Measurements from ENCODE around the gene PTPN4. TPM values are rescaled to one million over a fixed set of nuclear protein-coding genes. Genes with fewer than 3 reads are reported as not detected.

The PTPN4 gene
- total and polyA plus RNA-seq, 2 donors from 2014 or later, result 7.4 to 46.4 TPM

GRCh38 chr2:119958670-119959268 lies 199.0 kb downstream of the PTPN4 start:
- DNase-seq (no peak), FAIRE-seq (no peak)
- no peak overlapping the region for H3K27ac ChIP-seq (ENCODE audit: low read depth in 2 of 2, low read length in 2 of 2)
- H3K27me3 ChIP-seq (ENCODE audit: control insufficient read depth, insufficient read depth, low read length), result no peaks in the 10 kb centered on the region
- peaks cover 4 to 12% (median 8%) of the 10 kb centered on the region in 3 donors for H3K36me3 ChIP-seq (ENCODE audit: control insufficient read depth in 2 of 3, insufficient read depth in 3 of 3, low read length in 3 of 3)
- no peaks in the 10 kb centered on the region for H3K4me1 ChIP-seq (ENCODE audit: control insufficient read depth in 2 of 3, insufficient read depth in 2 of 3, low read depth in 1 of 3, low read length in 3 of 3)
- H3K9me3 ChIP-seq (ENCODE audit: control insufficient read depth in 2 of 3, insufficient read depth in 1 of 3, low read length in 3 of 3), result no peaks in the 10 kb centered on the region
- intact Hi-C loops (cut with DNase I), result no loop called here
- H3K9ac ChIP-seq (ENCODE audit: low read length in 3 of 3), result no peak overlapping the region
- H3K4me3 ChIP-seq (ENCODE audit: low read length in 3 of 3), result no peak overlapping the region
- TF ChIP-seq, protein P1, sequence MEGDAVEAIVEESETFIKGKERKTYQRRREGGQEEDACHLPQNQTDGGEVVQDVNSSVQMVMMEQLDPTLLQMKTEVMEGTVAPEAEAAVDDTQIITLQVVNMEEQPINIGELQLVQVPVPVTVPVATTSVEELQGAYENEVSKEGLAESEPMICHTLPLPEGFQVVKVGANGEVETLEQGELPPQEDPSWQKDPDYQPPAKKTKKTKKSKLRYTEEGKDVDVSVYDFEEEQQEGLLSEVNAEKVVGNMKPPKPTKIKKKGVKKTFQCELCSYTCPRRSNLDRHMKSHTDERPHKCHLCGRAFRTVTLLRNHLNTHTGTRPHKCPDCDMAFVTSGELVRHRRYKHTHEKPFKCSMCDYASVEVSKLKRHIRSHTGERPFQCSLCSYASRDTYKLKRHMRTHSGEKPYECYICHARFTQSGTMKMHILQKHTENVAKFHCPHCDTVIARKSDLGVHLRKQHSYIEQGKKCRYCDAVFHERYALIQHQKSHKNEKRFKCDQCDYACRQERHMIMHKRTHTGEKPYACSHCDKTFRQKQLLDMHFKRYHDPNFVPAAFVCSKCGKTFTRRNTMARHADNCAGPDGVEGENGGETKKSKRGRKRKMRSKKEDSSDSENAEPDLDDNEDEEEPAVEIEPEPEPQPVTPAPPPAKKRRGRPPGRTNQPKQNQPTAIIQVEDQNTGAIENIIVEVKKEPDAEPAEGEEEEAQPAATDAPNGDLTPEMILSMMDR (IDR thresholded peaks at IDR 0.05; ENCODE audit: borderline replicate concordance, extremely low read depth, insufficient read depth), result no peak

DNA sequence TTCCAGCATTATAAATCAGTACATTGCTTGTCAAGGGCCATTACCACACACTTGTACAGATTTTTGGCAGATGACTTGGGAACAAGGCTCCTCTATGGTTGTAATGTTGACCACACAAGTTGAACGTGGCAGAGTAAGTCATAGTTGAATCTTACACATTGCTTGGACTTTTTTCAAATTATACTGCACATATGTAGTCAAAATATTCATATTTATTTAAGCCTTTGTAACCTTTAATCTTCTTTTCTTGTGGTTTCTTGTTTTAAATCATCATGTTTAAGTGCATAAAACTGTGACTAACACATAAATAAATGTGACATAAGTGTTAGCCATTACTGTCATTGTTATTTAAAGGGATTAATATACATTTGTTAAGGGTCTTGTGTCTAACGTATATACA lies 201.1 kb downstream of the PTPN4 start:
- Histone ChIP-seq H3K9me3 (ENCODE audit: control insufficient read depth in 2 of 3, insufficient read depth in 1 of 3, low read length in 3 of 3) (no peaks in the 10 kb centered on the region), H3K4me3 (ENCODE audit: low read length in 3 of 3) (no peak overlapping the region), H3K27ac (ENCODE audit: low read depth in 2 of 2, low read length in 2 of 2) (no peak overlapping the region), H3K4me1 (ENCODE audit: control insufficient read depth in 2 of 3, insufficient read depth in 2 of 3, low read depth in 1 of 3, low read length in 3 of 3) (no peaks in the 10 kb centered on the region), H3K36me3 (ENCODE audit: control insufficient read depth in 2 of 3, insufficient read depth in 3 of 3, low read length in 3 of 3) (peaks cover 4 to 15% (median 15%) of the 10 kb centered on the region in 3 donors), H3K27me3 (ENCODE audit: control insufficient read depth, insufficient read depth, low read length) (no peaks in the 10 kb centered on the region), H3K9ac (ENCODE audit: low read length in 3 of 3) (no peak overlapping the region)
- TF ChIP-seq, protein P1 (IDR thresholded peaks at IDR 0.05; ENCODE audit: borderline replicate concordance, extremely low read depth, insufficient read depth), result no peak
- intact Hi-C loops (cut with DNase I), result no loop called here
- DNase-seq (peak in 2 of 5 donors; percentile 35 to 62), FAIRE-seq (no peak)

- H3K4me1 ChIP-seq (ENCODE audit: control insufficient read depth in 2 of 3, insufficient read depth in 2 of 3, low read depth in 1 of 3, low read length in 3 of 3), result no peaks in the 10 kb centered on the region
- TF ChIP-seq, protein P1 (IDR thresholded peaks at IDR 0.05; ENCODE audit: borderline replicate concordance, extremely low read depth, insufficient read depth), result no peak
- no peak overlapping the region for H3K4me3 ChIP-seq (ENCODE audit: low read length in 3 of 3)
- DNase-seq, result no peak
- H3K27me3 ChIP-seq (ENCODE audit: control insufficient read depth, insufficient read depth, low read length), result no peaks in the 10 kb centered on the region
- no peak overlapping the region for H3K27ac ChIP-seq (ENCODE audit: low read depth in 2 of 2, low read length in 2 of 2)
- FAIRE-seq, result peak; percentile 17
- no peak overlapping the region for H3K9ac ChIP-seq (ENCODE audit: low read length in 3 of 3)
- H3K36me3 ChIP-seq (ENCODE audit: control insufficient read depth in 2 of 3, insufficient read depth in 3 of 3, low read length in 3 of 3), result no peaks in the 10 kb centered on the region
- no peaks in the 10 kb centered on the region for H3K9me3 ChIP-seq (ENCODE audit: control insufficient read depth in 2 of 3, insufficient read depth in 1 of 3, low read length in 3 of 3)
- intact Hi-C loops (cut with DNase I), result no loop called here
Measured at GRCh38 chr2:119981896-119982295, 222.2 kb downstream of the PTPN4 start.

DNA sequence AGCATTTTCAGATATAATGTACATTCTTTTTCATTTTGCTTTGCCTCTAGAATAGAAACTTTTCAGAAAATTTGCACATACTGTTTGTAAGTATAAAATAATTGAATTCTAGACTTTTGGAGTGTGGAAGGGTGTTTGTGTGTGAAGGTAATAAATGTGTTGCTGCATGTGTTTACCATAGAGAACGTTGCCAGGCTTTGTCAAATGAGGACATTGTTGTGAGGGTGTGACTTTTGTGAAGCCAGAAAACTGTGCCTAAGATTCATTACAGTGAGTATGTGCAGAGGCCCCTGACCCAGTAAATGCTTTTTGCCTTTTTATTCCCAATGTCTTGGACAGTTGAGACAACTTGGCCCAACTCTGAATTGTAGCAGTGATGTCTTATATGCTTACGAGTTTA lies 222.8 kb downstream of the PTPN4 start:
- no peaks in the 10 kb centered on the region for H3K27me3 ChIP-seq (ENCODE audit: control insufficient read depth, insufficient read depth, low read length)
- H3K4me1 ChIP-seq (ENCODE audit: control insufficient read depth in 2 of 3, insufficient read depth in 2 of 3, low read depth in 1 of 3, low read length in 3 of 3), result no peaks in the 10 kb centered on the region
- no peaks in the 10 kb centered on the region for H3K36me3 ChIP-seq (ENCODE audit: control insufficient read depth in 2 of 3, insufficient read depth in 3 of 3, low read length in 3 of 3)
- no peaks in the 10 kb centered on the region for H3K9me3 ChIP-seq (ENCODE audit: control insufficient read depth in 2 of 3, insufficient read depth in 1 of 3, low read length in 3 of 3)
- H3K4me3 ChIP-seq (ENCODE audit: low read length in 3 of 3), result no peak overlapping the region
- no peak overlapping the region for H3K9ac ChIP-seq (ENCODE audit: low read length in 3 of 3)
- FAIRE-seq (no peak), DNase-seq (peak in 2 of 5 donors; percentile 8)
- intact Hi-C loops (cut with DNase I), result no loop called here
- no peak overlapping the region for H3K27ac ChIP-seq (ENCODE audit: low read depth in 2 of 2, low read length in 2 of 2)
- TF ChIP-seq, protein P1 (IDR thresholded peaks at IDR 0.05; ENCODE audit: borderline replicate concordance, extremely low read depth, insufficient read depth), result no peak

All from kidney (tissue), 14 donors.